HG02623 (cell line): ENCODE data around the gene MAP3K7CL.

Experiments used
- ATAC-seq: cut with Tn5 transposase; IDR thresholded peaks from one replicate; pipeline ENCODE4 v1.9.1; 2021; ENCODE audit warnings: moderate library complexity; ENCODE audit not compliant: unreplicated experiment

Gene MAP3K7CL, protein sequence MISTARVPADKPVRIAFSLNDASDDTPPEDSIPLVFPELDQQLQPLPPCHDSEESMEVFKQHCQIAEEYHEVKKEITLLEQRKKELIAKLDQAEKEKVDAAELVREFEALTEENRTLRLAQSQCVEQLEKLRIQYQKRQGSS

DNA sequence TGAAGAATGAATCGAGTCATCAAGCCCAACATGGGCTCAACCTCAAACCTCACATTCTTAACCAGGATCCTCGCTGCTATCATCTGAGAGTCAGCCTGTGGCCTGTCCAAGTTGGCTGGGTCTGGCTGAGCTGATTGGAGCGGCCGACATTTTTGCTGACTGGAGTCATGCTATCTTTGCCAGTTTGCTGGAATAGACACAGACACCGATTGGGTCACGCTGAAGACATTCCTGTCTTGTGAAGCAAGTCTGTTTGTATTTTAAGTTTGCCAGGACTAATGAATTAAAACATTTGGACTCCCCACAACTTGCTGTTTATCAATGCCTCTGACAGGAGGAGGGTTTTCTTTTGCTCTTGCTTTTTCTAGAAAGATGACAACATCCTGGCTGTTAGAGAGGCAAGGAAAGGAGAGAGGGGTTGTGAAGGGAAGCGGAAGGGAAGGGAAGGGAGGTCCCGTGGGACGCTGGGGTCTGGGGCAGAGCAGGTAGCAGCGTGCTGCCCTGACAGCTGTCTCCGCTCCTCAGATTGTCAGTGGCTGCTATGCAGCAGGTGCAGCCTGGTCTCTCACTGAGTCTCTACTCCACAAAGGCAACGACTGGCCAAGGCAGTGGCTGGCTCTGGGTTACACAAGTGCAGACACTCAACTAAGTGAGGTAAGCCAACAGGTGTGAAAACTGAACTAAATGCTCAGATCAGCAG lies at the start of gene MAP3K7CL:
Gene MAP3K7CL, plus strand, starts transcription at position 375 of the 700 bp plus-strand sequence. CDS start 2,701 bp downstream, outside the sequence.
- no peak for ATAC-seq

DNA sequence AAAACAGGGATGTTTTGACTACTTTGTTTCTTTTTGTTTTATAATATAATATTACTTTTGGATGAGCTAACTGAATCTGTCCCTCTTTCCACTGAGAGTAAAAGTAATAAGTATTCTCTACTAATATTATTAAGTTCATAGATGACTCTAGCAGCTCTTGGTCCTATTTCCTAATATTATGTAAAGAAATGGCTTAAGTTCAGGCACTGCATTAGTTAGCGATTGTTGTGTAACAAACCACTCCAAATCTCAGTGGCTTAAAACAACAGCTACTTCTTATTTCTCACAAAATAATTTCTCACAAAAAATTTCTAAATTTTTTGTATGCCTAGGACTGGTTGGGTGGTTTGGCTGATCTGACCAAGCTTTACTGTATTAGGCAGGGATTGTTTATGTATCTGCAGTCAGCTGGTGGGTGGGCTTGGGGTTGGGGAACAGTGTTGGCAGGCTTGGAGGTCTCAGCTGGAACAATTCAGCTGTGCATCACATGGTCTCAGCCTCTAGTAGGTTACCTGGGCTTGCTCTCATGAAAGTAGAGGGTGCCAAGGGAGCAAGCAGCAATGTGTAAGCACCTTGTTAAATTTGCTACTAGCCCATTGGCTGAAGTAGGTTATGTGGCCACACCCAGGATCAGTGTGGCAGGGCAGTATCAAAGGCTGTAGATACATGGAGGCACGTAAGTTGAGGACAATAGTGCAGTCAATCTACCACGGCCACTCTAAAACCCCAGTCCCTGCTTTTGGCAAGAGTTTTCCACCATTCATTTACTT lies 48.2 kb upstream of the MAP3K7CL start:
- ATAC-seq = no peak

DNA sequence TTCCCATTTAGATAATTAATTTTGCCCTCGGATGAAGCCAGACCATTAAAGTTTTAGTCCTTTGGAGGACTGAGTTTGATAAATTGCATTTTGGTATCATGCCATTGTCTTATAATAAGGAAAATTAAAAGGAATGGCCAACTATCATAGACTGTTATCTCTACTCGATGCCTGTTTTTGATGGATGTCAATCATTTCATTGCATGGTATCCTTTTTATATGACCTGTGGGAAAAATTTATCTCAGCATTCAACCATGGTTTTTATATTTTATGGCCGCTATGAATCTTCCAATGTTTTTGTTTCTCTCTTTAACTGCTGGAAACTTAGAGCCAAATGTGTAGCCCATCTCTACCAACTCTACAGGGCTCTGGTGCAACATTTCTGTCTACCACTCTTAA lies 47.1 kb upstream of the MAP3K7CL start:
- no peak for ATAC-seq

DNA sequence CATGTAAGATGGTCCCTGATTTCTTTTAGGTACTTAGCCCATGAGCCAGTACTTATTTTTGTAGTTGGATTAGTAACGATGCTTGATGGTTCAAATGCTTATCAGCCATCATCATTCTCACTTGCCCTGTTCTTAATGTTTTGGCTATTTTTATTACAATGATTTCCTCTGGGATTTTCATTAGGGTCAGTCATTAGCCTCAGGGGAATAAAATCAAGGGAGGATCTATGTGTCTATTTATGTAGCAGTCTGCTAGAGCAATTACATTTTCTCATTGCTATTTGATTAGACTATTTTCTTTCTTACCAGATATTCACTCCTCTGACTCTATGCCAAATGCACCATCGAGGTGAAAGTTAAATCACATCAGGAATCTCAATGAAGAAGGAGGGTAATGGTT lies 46.1 kb upstream of the MAP3K7CL start:
- ATAC-seq = no peak

DNA sequence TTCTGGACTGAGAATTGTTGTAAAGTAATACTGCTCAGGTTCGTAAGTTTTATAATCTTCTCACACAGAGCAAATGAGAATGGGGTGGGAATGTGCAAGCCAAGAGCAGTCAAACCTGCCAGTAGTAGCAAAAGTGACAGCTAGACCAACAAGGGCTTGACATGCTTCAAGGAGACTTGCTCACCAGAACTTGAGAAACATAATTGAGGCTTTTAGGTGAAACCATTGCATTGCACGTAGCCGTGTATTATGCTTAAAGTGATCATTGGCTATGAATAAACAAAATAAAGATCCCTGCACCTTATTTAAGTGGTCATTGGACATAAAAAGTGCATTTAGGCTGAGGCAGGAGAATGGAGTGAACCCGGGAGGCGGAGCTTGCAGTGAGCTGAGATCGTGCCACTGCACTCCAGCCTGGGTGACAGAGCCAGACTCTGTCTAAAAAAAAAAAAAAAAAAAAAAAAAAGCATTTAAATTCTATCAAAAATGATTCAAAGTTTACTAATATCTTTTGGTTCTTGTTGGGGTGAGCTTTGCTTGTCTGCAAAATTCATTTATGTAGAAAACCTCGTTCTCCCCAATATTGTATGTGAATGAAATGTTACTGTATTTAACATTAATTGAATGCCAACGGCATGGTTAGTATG lies 45.2 kb upstream of the MAP3K7CL start:
- no peak for ATAC-seq

DNA sequence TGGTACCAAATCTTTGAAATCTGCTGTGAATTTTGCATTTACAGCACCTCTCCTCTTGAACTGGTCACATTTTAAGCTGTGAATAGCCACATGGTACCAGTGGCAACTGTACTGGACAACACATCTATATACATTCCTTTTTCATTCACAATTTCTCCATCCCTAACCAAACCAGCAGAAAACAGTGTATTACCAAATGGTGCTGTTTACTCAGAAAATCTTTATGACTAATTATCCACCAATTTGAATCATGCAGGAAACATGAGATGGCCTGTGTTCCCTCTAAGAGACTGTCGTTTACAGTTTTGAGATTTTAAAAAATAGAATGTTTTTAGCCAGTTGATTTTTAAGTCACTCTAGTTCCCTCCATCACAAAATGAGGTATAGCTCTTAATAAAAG lies 39.4 kb upstream of the MAP3K7CL start:
- ATAC-seq = no peak

DNA sequence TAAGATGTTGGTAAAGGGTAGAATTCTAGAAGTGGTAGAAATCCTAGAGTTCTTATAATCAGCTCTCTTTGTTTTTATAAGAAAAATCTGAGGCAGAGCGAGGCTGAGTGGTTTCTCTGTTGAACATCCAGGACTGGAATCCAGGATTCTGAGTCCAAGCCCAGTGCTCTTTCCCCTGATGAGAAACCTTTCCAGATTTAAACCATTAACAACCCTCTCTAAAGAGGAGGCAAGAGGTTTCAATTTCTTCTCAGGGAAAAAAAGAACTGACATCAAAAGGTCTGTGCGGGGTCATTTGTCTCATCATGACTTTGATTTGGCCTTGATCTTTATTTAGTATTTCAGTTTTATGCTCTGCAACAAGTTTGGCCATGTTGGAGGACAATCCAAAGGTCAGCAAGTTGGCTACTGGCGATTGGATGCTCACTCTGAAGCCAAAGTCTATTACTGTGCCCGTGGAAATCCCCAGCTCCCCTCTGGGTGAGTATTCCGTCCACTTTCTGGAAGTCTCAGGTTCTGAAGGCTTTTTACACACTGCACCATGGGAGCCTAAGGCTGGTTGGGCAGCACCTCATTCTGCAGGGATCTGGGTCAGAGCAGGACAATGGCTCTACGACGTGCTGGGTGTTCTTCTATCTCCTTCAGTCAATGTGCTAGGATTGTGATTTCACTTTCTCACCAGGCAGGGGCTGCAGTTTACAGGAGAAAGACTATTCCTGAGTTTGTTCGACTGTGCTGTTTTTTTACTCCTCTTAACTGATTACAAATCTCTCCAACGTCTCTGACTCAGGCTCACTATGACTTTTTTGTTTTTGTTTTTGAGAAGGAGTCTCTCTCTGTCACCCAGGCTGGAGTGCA lies 38.1 kb upstream of the MAP3K7CL start:
- ATAC-seq = no peak

DNA sequence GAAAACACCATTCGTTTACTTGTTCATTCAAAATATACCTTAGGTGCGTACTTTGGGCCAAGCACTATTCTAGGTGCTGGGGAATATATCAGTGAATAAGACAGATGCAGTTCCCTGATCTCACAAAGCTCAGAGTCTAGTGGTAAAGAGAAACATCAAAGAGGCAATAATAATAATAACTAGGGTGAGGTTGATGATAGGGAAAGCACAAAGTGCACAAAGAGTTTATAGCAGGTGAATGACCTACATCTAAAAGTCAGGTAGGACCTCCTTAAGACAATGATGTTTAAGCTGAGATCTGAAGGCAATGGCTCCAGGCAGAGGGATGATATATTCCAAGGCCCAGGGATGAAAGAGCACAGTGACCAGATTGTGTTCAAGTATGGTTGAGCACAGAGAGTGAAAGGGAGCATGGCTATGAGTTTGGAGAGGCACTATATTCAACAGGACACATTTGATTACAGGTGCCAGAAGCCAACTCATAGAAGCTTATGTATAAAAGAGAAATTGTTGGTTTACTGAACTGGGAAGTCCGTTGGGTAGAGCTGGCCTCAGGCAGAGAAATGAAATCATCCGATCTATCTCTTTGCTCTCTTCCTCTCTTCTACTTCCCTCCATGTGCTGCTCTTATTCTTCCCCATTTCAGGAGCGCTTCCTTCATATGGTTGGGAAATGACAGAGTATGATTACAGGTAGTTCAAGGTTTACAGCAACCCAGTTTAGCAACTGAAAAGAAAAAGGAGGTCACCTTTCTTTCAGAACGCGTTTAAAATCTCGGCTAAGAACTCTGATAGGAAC lies 34.0 kb upstream of the MAP3K7CL start:
- no peak for ATAC-seq

DNA sequence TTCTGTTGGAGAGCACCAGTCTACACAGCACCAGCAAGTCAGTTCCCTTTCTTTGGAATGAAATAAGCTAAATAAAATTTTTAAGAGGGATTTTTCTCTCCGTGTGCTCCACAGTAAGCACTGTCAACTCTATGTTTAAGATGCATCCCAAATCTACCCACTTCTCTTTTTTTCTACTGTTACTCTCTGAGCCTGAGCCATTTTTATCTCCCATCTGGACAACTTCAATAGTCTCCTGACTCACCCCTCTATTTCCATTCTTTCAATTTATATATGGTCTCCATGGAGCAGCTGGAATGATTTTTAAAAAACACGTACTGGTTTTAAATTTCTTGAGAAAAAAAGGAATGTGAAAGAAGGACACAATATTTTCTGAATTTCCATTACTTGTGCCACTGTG lies 32.3 kb upstream of the MAP3K7CL start:
- no peak for ATAC-seq

DNA sequence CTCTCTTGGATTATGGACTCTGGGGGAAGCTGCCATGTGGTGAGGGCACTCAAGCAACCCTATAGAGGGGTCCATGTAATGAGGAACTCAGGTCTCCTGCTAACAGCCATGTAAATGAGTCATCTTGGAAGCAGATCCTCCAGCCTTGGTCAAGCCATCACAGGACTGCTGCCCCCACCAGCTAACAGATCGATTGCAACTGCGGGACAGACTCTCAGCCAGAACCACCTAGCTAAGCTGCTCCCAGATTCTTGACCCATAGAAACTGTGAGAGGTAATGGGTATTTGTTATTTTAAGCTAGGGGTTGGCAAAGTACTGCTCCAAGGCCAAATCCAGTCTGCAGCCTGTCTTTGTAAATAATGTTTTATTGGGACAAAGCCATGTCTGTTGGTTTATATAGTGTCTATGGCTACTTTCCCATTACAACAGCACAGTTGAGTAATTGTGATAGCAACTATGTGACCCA lies 27.6 kb upstream of the MAP3K7CL start:
- ATAC-seq = no peak

DNA sequence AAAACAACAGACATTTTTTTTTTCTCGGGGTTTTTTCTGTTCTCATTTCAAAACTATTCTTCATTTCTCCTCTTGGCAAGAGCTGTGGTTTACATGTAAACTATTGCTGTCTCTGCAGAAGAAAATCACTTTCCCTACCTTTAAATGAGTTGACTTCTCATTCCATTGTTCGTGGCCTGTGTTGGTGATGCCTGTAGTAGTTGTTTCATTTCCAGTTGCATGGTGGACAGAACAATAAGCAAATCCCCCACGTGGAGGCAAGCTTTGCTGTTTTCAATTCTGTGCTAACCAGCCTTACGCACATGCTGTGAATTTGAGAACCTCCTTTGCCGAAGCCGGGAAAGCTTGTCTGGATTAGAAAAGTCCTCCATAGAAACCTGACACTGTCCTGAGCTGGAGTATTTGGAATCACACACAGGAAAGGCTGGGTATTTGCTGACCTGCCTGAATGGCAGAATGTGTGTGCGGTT lies 26.2 kb upstream of the MAP3K7CL start:
- peak; percentile 81 for ATAC-seq

DNA sequence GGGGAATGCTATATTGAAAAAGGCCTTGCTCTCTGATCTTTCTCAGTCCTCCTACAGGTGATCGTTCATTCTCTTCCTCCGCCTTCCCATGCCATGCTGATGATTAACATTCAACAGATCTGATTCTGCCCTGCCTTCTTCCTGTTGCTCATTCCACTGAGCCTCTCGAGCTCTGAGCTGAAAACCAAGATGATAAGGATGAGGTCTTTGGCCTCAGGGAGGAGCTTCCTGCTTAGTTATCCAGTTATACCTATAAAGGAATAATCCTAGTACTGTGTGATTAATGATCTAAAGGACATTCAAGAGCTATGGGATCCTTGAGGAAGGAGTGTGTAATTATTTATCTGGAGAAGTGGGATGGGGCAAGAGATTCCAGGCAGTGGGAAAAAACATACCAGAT lies 25.2 kb upstream of the MAP3K7CL start:
- ATAC-seq = no peak

DNA sequence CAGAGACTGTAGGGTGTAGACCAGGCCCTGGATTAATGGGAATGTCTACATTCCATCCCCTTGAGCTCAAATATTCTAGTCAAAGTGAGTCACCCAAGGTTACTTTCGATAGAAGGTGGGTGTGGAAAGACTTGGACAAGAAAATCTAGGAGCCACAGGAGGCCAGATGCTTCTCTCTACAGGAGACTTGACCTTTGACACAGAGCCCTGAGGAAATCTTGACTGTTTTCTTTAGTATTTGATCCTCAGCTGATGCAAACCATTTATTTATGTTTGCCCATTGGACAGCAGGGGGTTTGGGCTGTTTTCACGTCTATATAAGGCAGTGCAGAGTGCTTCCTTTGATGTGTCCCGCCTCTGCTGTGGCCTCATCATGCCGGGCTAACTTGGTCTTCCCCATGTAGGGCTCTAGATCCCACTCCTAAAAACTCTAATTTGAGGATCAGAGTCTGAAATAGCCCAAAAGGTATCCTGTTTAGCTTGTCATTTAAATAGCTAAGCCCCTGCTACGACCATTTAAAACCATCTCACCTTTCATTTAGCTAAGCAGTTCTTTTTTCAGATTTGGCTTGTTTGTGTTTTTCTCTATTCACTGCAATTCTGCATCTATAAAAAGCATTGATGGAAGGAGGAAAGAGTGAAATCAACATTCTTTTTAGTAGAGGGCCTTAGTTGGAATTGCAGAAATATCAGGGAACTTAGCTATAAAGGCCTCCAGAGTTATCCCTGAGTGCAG lies 15.5 kb upstream of the MAP3K7CL start:
- ATAC-seq = no peak

DNA sequence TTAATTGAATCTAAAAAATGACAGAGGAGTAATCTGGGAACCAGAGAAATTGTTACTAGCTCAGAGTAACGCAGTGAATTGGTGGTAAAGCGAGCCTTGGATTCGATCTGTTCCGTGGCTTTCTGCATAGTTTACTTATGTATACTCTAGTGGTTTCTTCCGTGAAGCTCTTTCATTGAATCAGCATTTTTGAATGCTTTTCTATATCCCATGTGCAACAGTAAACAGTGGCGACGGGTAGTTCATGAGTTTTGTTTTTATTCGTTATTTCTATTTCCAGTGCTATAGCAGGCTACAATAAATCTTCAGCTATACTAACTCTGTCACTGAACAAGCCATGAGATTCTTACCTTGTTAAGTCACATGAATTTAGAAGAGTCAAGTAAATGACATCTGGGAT lies 14.5 kb upstream of the MAP3K7CL start:
- ATAC-seq = no peak

DNA sequence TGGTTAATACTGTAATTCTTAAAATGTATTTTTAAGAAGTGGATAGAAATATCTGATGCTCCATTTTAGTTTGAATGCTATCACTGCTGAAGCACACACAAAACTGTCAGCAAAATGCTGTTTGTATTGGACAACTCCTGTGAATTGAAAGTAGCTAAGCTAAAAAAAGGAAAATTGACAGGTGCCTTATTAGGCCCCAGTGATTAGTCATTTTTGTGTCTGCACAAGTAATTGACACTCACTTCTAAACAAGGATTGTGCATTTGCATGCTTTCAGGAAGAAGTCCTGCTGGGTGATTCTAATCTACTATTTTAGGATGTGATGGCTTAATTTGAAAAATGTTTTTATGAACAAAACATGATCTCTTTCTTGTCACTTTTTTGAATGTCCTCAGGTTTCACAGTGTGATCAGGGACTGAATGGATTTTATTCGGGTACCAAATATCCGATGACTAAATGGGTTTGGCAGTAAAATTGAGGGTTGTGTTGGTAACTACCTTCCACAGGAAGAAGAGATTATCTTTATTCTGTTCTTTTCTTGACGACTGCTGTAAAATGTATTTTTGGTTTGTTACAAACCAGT lies 13.0 kb upstream of the MAP3K7CL start:
- ATAC-seq = peak; percentile 42

DNA sequence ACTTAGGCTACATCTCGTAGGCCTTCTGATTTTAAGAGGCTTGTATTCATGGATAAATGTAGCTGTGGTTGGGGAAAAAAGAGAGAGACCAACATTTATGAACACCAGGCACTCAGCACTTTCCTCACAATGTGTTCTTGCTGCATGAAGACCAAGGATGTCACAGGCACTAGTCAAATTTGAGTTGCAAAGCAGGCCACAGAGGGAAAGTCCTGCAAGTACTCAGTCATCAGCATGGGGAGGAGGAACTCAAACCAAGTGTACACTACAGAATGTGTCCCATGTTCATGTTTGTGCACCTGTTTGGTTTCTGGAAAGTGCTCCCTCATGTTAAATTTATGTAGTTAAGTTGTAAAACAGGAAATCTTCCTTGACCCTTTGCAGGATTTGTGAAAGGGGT lies 8.7 kb upstream of the MAP3K7CL start:
- ATAC-seq = peak; percentile 73

DNA sequence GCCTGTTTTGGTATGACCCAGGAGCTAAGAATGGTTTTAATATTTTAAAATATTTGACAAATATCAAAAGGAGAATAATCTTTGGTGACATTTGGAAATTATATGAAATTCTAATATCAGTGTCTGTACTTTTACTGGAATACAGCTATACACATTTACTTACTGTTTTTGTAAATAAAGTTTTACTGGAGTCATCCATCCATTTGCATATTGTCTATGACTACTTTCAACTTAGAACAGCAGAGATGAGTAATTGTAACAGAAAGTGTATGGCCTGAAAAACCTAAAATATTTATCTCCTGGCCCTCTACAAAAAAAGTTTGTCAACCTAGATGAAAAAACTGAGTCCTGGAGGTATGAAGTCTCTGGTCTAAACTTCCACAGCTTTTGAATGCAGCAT lies 5.8 kb upstream of the MAP3K7CL start:
- ATAC-seq = no peak

DNA sequence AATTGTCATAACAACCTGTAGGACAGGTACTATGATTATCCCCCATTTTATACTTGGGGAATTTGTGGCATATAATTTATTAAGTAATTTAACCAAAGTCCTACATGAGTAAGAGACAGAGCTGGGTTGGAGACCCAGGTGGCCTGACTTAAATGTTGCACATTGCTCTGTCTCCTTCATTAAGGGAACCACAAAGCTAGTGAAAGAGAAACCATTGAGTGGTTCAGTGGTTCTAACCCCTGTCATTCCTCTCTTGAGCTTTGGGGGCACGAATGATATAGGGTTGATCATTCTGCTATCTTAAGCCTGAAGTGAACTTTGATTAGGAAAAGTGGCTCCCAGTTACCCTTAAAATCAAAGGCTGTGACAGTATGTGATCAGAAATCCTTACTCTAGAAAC lies 5.3 kb upstream of the MAP3K7CL start:
- ATAC-seq = peak; percentile 83

DNA sequence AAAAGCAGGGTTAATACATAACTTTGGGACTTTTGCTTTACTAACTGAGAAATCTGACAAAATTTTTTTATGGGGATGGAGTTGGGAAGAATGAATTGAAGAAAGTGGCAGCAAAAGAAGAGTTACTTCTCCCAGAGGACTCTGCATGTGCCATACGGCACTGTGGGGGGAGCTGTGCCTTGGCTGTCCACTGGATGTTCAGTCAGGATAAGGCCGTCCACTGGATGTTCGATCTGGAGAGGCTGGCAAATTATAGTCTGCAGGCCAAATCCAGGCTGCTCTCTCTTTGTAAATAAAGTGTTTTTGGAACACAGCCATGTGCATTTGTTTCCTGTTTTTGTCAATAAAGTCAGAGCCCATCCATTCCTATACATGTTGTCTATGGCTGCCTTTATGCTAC lies 4.5 kb upstream of the MAP3K7CL start:
- ATAC-seq = no peak
